Natural killer cell (primary cell): ENCODE results near the gene OR6C65. TPM values are rescaled to one million over a fixed set of nuclear protein-coding genes. Genes with fewer than 3 reads are reported as not detected.
"Not testable (repeated sequence)": the region's sequence is repeated elsewhere in the genome, so short reads cannot be mapped to it uniquely, and the experiment has no call there.

Experiments
- ATAC-seq, 3 donors: fragments of 150-1000 bp in 2 of 3; fragments of 200-7000 bp in 1 of 3; cut with Tn5 transposase; 1 replicate in 1 of 3; 2 replicates in 2 of 3; pipeline ENCODE4 v1.10.0; 2021; ENCODE audit warnings: mild to moderate bottlenecking in 2 of 3, moderate library complexity in 2 of 3
- DNase-seq, 2 donors: peaks; one replicate each; pipeline versions ENCODE4 v3.0.0 to v3.0.0-alpha.2; 2013 to 2021; ENCODE audit warnings: mixed read lengths in 1 of 2
- H3K27ac ChIP-seq: one replicate; pipeline ENCODE4 v1.5.1; 2013; ENCODE audit warnings: mild to moderate bottlenecking, low read length
- H3K27me3 ChIP-seq: one replicate; pipeline ENCODE4 v1.6.1; 2013; ENCODE audit warnings: low read length; ENCODE audit not compliant: control insufficient read depth, insufficient read depth
- H3K36me3 ChIP-seq: one replicate; pipeline ENCODE4 v1.6.1; 2013; ENCODE audit warnings: low read length; ENCODE audit not compliant: control insufficient read depth, insufficient read depth
- H3K4me1 ChIP-seq: one replicate; pipeline ENCODE4 v1.6.1; 2013; ENCODE audit warnings: low read length; ENCODE audit not compliant: control insufficient read depth, insufficient read depth
- H3K4me3 ChIP-seq: one replicate; pipeline ENCODE4 v1.5.1; 2013; ENCODE audit warnings: low read length
- H3K9me3 ChIP-seq: one replicate; pipeline ENCODE4 v1.6.1; 2013; ENCODE audit warnings: low read length; ENCODE audit not compliant: control insufficient read depth, insufficient read depth
- H3K27ac Mint-ChIP-seq, 2 donors: one replicate each; pipeline ENCODE4 v1.8.0; 2022; ENCODE audit warnings: mild to moderate bottlenecking in 2 of 2, mixed read lengths in 2 of 2, moderate library complexity in 1 of 2
- H3K27me3 Mint-ChIP-seq, 2 donors: one replicate each; pipeline ENCODE4 v1.8.0; 2022; ENCODE audit warnings: low read depth in 2 of 2, mixed read lengths in 2 of 2
- H3K36me3 Mint-ChIP-seq: one replicate; pipeline ENCODE4 v1.8.0; 2022; ENCODE audit warnings: mixed read lengths
- H3K4me1 Mint-ChIP-seq, 2 donors: one replicate each; pipeline ENCODE4 v1.8.0; 2022; ENCODE audit warnings: mixed read lengths in 2 of 2
- H3K4me3 Mint-ChIP-seq: one replicate; pipeline ENCODE4 v1.8.0; 2022; ENCODE audit warnings: mild to moderate bottlenecking, moderate library complexity, mixed read lengths
- H3K9me3 Mint-ChIP-seq, 2 donors: one replicate each; pipeline ENCODE4 v1.8.0; 2022; ENCODE audit warnings: mixed read lengths in 2 of 2
- CTCF ChIP-seq: fragments of 200-600 bp; IDR thresholded peaks from one replicate; pipeline ENCODE4 v1.8.0; 2022; ENCODE audit warnings: antibody characterized with exemption
- WGBS: methylation state at CpG from one replicate; pipeline ENCODE4 v1.1.7; 2013; ENCODE audit warnings: missing lambda C conversion rate; ENCODE audit not compliant: insufficient coverage; 5-methylcytosine and 5-hydroxymethylcytosine counted together
- intact Hi-C: fragments of 100-400 bp; cut with micrococcal nuclease; formaldehyde crosslinking; loops from one replicate; pipeline ENCODE4 v1.14.2; 2022
- total RNA-seq, 4 donors: library from RNA; stranded (reverse); fragments of 120-200 nt in 1 of 4; gene quantifications; one replicate each; pipeline versions ENCODE4 v1.2.3 to v1.2.4, GENCODE V29; 2013 to 2022

The OR6C65 gene
- total RNA-seq, 3 donors from 2014 or later (not counting 1 experiment from before 2014, with no cell fraction given), result not detected

GRCh38 chr12:55407866-55408265 lies 7.5 kb downstream of the OR6C65 start:
- TF ChIP-seq CTCF, result no peak
- DNase-seq, result no peak
- Mint-ChIP-seq H3K27me3 (peaks cover 3 to 22% of the 10 kb centered on the region in 2 donors), H3K9me3 (no peaks in the 10 kb centered on the region), H3K27ac (no peak overlapping the region), H3K4me3 (no peak overlapping the region), H3K36me3 (no peaks in the 10 kb centered on the region), H3K4me1 (no peaks in the 10 kb centered on the region)
- H3K27me3 ChIP-seq, result peaks cover 3% of the 10 kb centered on the region
- H3K27ac ChIP-seq, result no peak overlapping the region
- H3K36me3 ChIP-seq, result no peaks in the 10 kb centered on the region
- ATAC-seq, result no peak
- no CpG with 5 or more reads among the region's 1 CpG for WGBS
- intact Hi-C loops, result no loop called here
- no peaks in the 10 kb centered on the region for H3K4me1 ChIP-seq
- no peak overlapping the region for H3K4me3 ChIP-seq
- H3K9me3 ChIP-seq, result no peaks in the 10 kb centered on the region

GRCh38 chr12:55409133-55409532 lies 8.8 kb downstream of the OR6C65 start:
- H3K9me3 Mint-ChIP-seq, H3K36me3 Mint-ChIP-seq, H3K4me1 ChIP-seq, H3K4me1 Mint-ChIP-seq, H3K27ac Mint-ChIP-seq, H3K27ac ChIP-seq, H3K9me3 ChIP-seq, H3K27me3 ChIP-seq, ATAC-seq, H3K4me3 ChIP-seq, H3K36me3 ChIP-seq, DNase-seq, H3K4me3 Mint-ChIP-seq, intact Hi-C loops: not testable (repeated sequence)
- H3K27me3 Mint-ChIP-seq, result peaks cover 3 to 14% of the 10 kb centered on the region in 2 donors
- WGBS, result no CpG with 5 or more reads among the region's 1 CpG

- H3K4me3 ChIP-seq, H3K4me1 Mint-ChIP-seq, H3K27me3 ChIP-seq, H3K9me3 ChIP-seq, H3K9me3 Mint-ChIP-seq, DNase-seq, H3K36me3 ChIP-seq, ATAC-seq, H3K27ac ChIP-seq, intact Hi-C loops, H3K36me3 Mint-ChIP-seq, H3K4me3 Mint-ChIP-seq, H3K27ac Mint-ChIP-seq, H3K4me1 ChIP-seq: not testable (repeated sequence)
- 92% methylated on average over 15 of the region's 15 CpGs for WGBS
- peaks cover 11 to 19% of the 10 kb centered on the region in 2 donors for H3K27me3 Mint-ChIP-seq
These were observed 11.8 kb downstream of the OR6C65 start for GRCh38 chr12:55412138-55412537.

- H3K27ac ChIP-seq, H3K36me3 Mint-ChIP-seq, H3K9me3 Mint-ChIP-seq, H3K27ac Mint-ChIP-seq, ATAC-seq, DNase-seq, intact Hi-C loops, H3K36me3 ChIP-seq, H3K4me3 Mint-ChIP-seq, H3K4me3 ChIP-seq, H3K4me1 ChIP-seq, H3K4me1 Mint-ChIP-seq, H3K9me3 ChIP-seq, H3K27me3 ChIP-seq: not testable (repeated sequence)
- 87% methylated on average over 4 of the region's 6 CpGs for WGBS
- peaks cover 15 to 31% of the 10 kb centered on the region in 2 donors for H3K27me3 Mint-ChIP-seq
These were observed 13.4 kb downstream of the OR6C65 start for GRCh38 chr12:55413498-55414388.

- H3K27ac Mint-ChIP-seq, H3K4me1 Mint-ChIP-seq, H3K36me3 Mint-ChIP-seq, DNase-seq, H3K27me3 ChIP-seq, H3K36me3 ChIP-seq, H3K9me3 Mint-ChIP-seq, H3K4me3 ChIP-seq, ATAC-seq, H3K4me3 Mint-ChIP-seq, H3K27ac ChIP-seq, intact Hi-C loops, H3K4me1 ChIP-seq, H3K9me3 ChIP-seq: not testable (repeated sequence)
- peaks cover 18 to 37% of the 10 kb centered on the region in 2 donors for H3K27me3 Mint-ChIP-seq
- 86% methylated on average over 11 of the region's 11 CpGs for WGBS
These were observed 14.1 kb downstream of the OR6C65 start for GRCh38 chr12:55414396-55414823.

GRCh38 chr12:55414889-55415288 lies 14.6 kb downstream of the OR6C65 start:
- H3K36me3 Mint-ChIP-seq, H3K36me3 ChIP-seq, DNase-seq, H3K27me3 ChIP-seq, H3K9me3 Mint-ChIP-seq, H3K27ac Mint-ChIP-seq, H3K4me3 ChIP-seq, intact Hi-C loops, H3K27ac ChIP-seq, H3K9me3 ChIP-seq, H3K4me1 ChIP-seq, H3K4me1 Mint-ChIP-seq: not testable (repeated sequence)
- Mint-ChIP-seq H3K4me3 (peak overlapping the region; percentile 77), H3K27me3 (peaks cover 18 to 40% of the 10 kb centered on the region in 2 donors)
- WGBS, result 6% methylated on average over 8 of the region's 34 CpGs
- peak; percentile 55 to 93 (median 91) for ATAC-seq
